Esophagus muscularis mucosa (tissue), 2 donors: ENCODE results near the gene KIRREL3.

Experiments used
- EP300 ChIP-seq: sonication (generic); formaldehyde crosslinking; IDR thresholded peaks from one replicate; pipeline ENCODE4 v1.6.1; 2017; ENCODE audit warnings: antibody characterized with exemption
- POLR2A ChIP-seq: fragments of 450-650 bp; IDR thresholded peaks from one replicate; pipeline ENCODE4 v1.6.1; 2017; ENCODE audit warnings: antibody characterized with exemption, moderate library complexity, mild to moderate bottlenecking, low read depth

GRCh38 chr11:126901783-126902182 lies 98.8 kb downstream of the KIRREL3 start:
- TF ChIP-seq POLR2A = no peak
- TF ChIP-seq EP300 = no peak
